Activated CD4-positive, alpha-beta memory T cell treated with anti-CD3 and anti-CD28 coated beads for 36 hours (primary cell): ENCODE measurements around the gene BRMS1L. TPM values are rescaled to one million over a fixed set of nuclear protein-coding genes. Genes with fewer than 3 reads are reported as not detected.
A peak's percentile ranks its signal among the peaks of the same experiment; 100 is the strongest.
"Not testable (repeated sequence)": the region's sequence is repeated elsewhere in the genome, so short reads cannot be mapped to it uniquely, and the experiment has no call there.

Source experiments
- CTCF ChIA-PET: fragments of 350-600 bp; sonication (Branson Sonifier 250); formaldehyde crosslinking; loops from one replicate; lab custom pipeline; 2021; ENCODE audit warnings: antibody characterized with exemption, inconsistent platforms; lab: Charles Lee
- POLR2A ChIA-PET: fragments of 350-600 bp; sonication (Branson Sonifier 250); formaldehyde crosslinking; loops from one replicate; lab custom pipeline; 2021; ENCODE audit warnings: antibody characterized with exemption; lab: Charles Lee
- DNase-seq: peaks from one replicate; pipeline ENCODE4 v3.0.0-alpha.2; 2020
- H3K27ac Mint-ChIP-seq: one replicate; pipeline ENCODE4 v1.8.0; 2021; ENCODE audit warnings: mixed read lengths
- H3K27me3 Mint-ChIP-seq: one replicate; pipeline ENCODE4 v1.8.0; 2021; ENCODE audit warnings: mixed read lengths
- H3K36me3 Mint-ChIP-seq: one replicate; pipeline ENCODE4 v1.8.0; 2021; ENCODE audit warnings: mixed read lengths
- H3K4me1 Mint-ChIP-seq: one replicate; pipeline ENCODE4 v1.8.0; 2021; ENCODE audit warnings: low read depth, mixed read lengths
- H3K4me3 Mint-ChIP-seq: one replicate; pipeline ENCODE4 v1.8.0; 2021; ENCODE audit warnings: mild to moderate bottlenecking, mixed read lengths
- H3K9me3 Mint-ChIP-seq: one replicate; pipeline ENCODE4 v1.8.0; 2021; ENCODE audit warnings: mixed read lengths
- intact Hi-C: fragments of 100-400 bp; cut with micrococcal nuclease; formaldehyde crosslinking; loops from one replicate; pipeline ENCODE4 v1.15.1; 2023
- total RNA-seq, 2 experiments: library from RNA; stranded (reverse); gene quantifications; one replicate each; pipeline ENCODE4 v1.2.3, GENCODE V29; 2021

BRMS1L gene
- total RNA-seq, 2 experiments from 2014 or later, result 5.6 to 6.1 TPM

- no peaks in the 10 kb centered on the region for H3K9me3 Mint-ChIP-seq
- H3K27ac Mint-ChIP-seq, result peak overlapping the region; percentile 91
- H3K4me1 Mint-ChIP-seq, result peaks cover 20% of the 10 kb centered on the region
- peak overlapping the region; percentile 99 for H3K4me3 Mint-ChIP-seq
- POLR2A ChIA-PET, result interaction anchor here (1.5 to 1.9 kb wide), 2 partner anchors 11 to 18 kb away, joined by 5 to 6 read pairs; partner anchors contain the start of gene BRMS1L
- no peaks in the 10 kb centered on the region for H3K27me3 Mint-ChIP-seq
- H3K36me3 Mint-ChIP-seq, result peaks cover 2% of the 10 kb centered on the region
- CTCF ChIA-PET, result interaction anchor here (1.7 kb wide), 1 partner anchor 12 kb away, joined by 4 read pairs; no protein-coding TSS in a partner anchor
- intact Hi-C loops, result loop anchor here (2.0 to 5.0 kb wide), 8 partner anchors 21 to 514 kb away; partner anchors contain the start of genes INSM2 and MBIP
- DNase-seq, result peak; percentile 48
These were observed 18.0 kb upstream of the BRMS1L start for GRCh38 chr14:35808076-35808637.

DNA sequence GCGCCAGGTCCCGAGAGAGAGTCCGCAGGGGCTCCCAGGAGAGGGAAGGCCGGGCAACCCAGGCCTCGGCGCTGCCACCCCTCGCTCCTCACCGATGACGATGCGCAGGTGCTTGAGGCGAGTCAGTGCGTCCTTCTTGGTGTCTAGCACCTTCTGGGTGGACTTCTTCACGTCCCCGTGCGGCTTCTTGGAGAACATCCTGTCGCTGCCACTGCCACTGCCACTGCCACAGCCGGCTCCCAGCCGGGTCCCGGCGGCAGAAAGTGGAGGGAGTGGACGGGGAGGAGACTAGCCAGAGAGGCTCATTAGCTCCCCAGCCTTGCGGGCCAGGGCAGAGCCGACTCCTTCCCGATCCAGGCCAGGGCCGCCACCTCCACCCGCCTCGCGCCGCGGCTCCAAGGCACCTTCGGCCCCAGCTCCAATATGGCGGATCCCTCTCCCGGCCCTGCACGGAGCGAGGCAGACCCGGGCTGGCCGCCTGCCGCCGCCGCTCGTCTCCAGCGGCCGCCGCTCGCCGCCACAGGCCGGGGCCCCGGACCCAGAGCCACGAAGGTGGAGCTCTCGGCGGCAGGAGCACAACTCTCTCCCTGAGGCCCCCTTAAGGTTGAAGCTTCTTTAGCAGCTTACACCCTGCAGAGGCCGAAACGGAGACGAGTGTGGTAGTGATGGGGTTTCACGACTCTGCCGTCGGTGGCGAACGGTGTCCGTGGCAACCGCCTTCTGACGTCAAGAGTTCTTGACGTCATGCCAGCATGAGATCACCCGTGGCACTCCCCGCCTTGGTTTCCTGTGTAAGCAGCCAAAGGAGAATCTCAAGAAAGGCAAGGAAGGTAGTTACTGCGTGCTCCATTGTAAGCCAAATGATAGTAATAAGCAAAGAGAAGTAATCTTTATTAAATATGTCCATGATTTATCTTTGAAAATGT lies 17.2 kb upstream of the BRMS1L start, which contains the start of gene RALGAPA1:
Gene RALGAPA1, minus strand, starts transcription at position 658 of the 926 bp plus-strand sequence. Its CDS starts 460 bp downstream, at position 198.
- H3K4me3 Mint-ChIP-seq, result peak within 1 kb of the TSS; percentile 99
- H3K9me3 Mint-ChIP-seq, H3K36me3 Mint-ChIP-seq, H3K27me3 Mint-ChIP-seq: not testable (repeated sequence)
- ChIA-PET CTCF (interaction anchor here (0.7 to 2.1 kb wide), 7 partner anchors 9 to 370 kb away, joined by 3 to 15 read pairs (median 4); partner anchors contain the start of gene BRMS1L), POLR2A (interaction anchor here (1.5 kb wide), 1 partner anchor 18 kb away, joined by 5 read pairs; the partner anchor contains the start of gene BRMS1L)
- H3K27ac Mint-ChIP-seq, result peak within 1 kb of the TSS; percentile 91
- intact Hi-C loops, result loop anchor here (1.0 to 5.0 kb wide), 9 partner anchors 17 to 513 kb away; partner anchors contain the start of genes BRMS1L, INSM2 and MBIP
- H3K4me1 Mint-ChIP-seq, result peaks cover 20% of the 10 kb centered on the region
- DNase-seq, result peak; percentile 95

- Mint-ChIP-seq H3K27me3 (no peaks in the 10 kb centered on the region), H3K36me3 (peaks cover 2% of the 10 kb centered on the region), H3K4me3 (peak overlapping the region; percentile 99), H3K9me3 (no peaks in the 10 kb centered on the region), H3K4me1 (peaks cover 20% of the 10 kb centered on the region), H3K27ac (peak overlapping the region; percentile 73)
- intact Hi-C loops, result loop anchor here (1.0 to 5.0 kb wide), 9 partner anchors 17 to 513 kb away; partner anchors contain the start of genes BRMS1L, INSM2 and MBIP
- DNase-seq, result no peak
- POLR2A ChIA-PET, result interaction anchor here (1.5 kb wide), 1 partner anchor 17 kb away, joined by 5 read pairs; the partner anchor contains the start of gene BRMS1L
- CTCF ChIA-PET, result interaction anchor here (1.0 to 2.1 kb wide), 5 partner anchors 8 to 22 kb away, joined by 3 to 15 read pairs (median 4); partner anchors contain the start of gene BRMS1L
These were observed 16.5 kb upstream of the BRMS1L start for GRCh38 chr14:35809597-35809996.

GRCh38 chr14:35810963-35811362 lies 15.2 kb upstream of the BRMS1L start:
- H3K27me3 Mint-ChIP-seq, result no peaks in the 10 kb centered on the region
- POLR2A ChIA-PET, result no interaction called here
- intact Hi-C loops, result no loop called here
- DNase-seq, result no peak
- H3K4me3 Mint-ChIP-seq, result no peak overlapping the region
- CTCF ChIA-PET, result no interaction called here
- peaks cover 2% of the 10 kb centered on the region for H3K36me3 Mint-ChIP-seq
- H3K27ac Mint-ChIP-seq, result no peak overlapping the region
- H3K9me3 Mint-ChIP-seq, result no peaks in the 10 kb centered on the region
- H3K4me1 Mint-ChIP-seq, result peaks cover 20% of the 10 kb centered on the region

- no peaks in the 10 kb centered on the region for H3K9me3 Mint-ChIP-seq
- POLR2A ChIA-PET, result interaction anchor here (0.6 to 0.7 kb wide), 2 partner anchors 64 to 1181 kb away, joined by 3 to 4 read pairs; no protein-coding TSS in a partner anchor
These were observed 11.7 kb upstream of the BRMS1L start for GRCh38 chr14:35814371-35815005.

GRCh38 chr14:35818346-35819115 lies 7.6 kb upstream of the BRMS1L start:
- no peak overlapping the region for H3K27ac Mint-ChIP-seq
- no peaks in the 10 kb centered on the region for H3K36me3 Mint-ChIP-seq
- intact Hi-C loops, result no loop called here
- H3K27me3 Mint-ChIP-seq, result no peaks in the 10 kb centered on the region
- ChIA-PET POLR2A (no interaction called here), CTCF (interaction anchor here (0.6 to 3.4 kb wide), 17 partner anchors 8 to 401 kb away, joined by 3 to 22 read pairs (median 4); partner anchors contain the start of genes BRMS1L and RALGAPA1)
- DNase-seq, result peak; percentile 23
- H3K9me3 Mint-ChIP-seq, result no peaks in the 10 kb centered on the region
- H3K4me1 Mint-ChIP-seq, result no peaks in the 10 kb centered on the region
- H3K4me3 Mint-ChIP-seq, result no peak overlapping the region

More at GRCh38 chr14:35814371-35815005, 11.7 kb upstream of the BRMS1L start:
- no peaks in the 10 kb centered on the region for H3K36me3 Mint-ChIP-seq
- H3K27ac Mint-ChIP-seq, result no peak overlapping the region
- no peak overlapping the region for H3K4me3 Mint-ChIP-seq
- no peaks in the 10 kb centered on the region for H3K27me3 Mint-ChIP-seq
- CTCF ChIA-PET, result interaction anchor here (0.6 to 2.9 kb wide), 21 partner anchors 7 to 1291 kb away, joined by 3 to 10 read pairs (median 4); partner anchors contain the start of gene BRMS1L
- no peaks in the 10 kb centered on the region for H3K4me1 Mint-ChIP-seq
- intact Hi-C loops, result loop anchor here (1.0 kb wide), 1 partner anchor 12 kb away; the partner anchor contains the start of gene BRMS1L
- DNase-seq, result peak; percentile 83

DNA sequence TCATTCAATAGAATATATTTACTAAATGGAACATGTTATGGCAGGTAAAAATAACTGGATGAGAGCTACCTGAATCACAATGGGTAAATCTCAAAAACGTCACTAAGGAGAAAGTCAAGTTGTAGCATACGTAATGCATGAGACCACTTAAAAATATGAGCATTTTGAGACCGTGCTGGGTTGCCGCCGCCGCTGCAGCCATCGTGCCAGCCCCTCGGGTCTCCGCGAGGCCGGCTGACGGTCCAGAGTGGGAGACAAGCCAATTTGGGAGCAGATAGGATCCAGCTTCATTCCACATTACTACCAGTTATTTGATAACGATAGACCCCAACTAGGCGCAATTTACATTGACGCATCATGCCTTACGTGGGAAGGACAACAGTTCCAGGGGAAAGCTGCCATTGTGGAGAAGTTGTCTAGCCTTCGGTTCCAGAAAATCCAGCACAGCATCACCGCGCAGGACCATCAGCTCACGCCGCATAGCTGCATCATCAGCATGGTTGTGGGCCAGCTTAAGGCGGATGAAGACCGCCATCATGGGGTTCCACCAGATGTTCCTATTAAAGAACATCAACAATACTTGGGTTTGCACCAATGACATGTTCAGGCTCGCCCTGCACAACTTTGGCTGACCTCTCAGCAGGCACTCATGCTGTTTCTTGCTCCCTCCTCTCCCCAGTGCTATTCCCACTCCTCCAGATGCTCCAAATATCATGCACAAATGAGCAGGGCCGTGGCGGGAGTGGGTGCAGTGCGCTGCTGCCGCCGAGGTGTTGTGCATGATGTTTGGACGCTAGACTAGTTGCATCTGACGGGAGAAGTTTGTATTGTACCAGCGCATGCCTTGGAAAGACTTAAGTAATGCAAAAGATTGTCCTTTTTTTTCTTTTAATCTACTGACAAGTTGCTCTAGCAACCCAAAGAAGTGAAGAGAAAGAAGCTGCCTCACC lies 6.3 kb upstream of the BRMS1L start:
- ChIA-PET CTCF (interaction anchor here (1.0 kb wide), 1 partner anchor 12 kb away, joined by 4 read pairs; no protein-coding TSS in a partner anchor), POLR2A (no interaction called here)
- Mint-ChIP-seq H3K4me3 (no peak overlapping the region), H3K27me3 (no peaks in the 10 kb centered on the region), H3K36me3 (no peaks in the 10 kb centered on the region), H3K9me3 (no peaks in the 10 kb centered on the region), H3K27ac (no peak overlapping the region), H3K4me1 (no peaks in the 10 kb centered on the region)
- intact Hi-C loops, result no loop called here
- DNase-seq, result no peak

DNA sequence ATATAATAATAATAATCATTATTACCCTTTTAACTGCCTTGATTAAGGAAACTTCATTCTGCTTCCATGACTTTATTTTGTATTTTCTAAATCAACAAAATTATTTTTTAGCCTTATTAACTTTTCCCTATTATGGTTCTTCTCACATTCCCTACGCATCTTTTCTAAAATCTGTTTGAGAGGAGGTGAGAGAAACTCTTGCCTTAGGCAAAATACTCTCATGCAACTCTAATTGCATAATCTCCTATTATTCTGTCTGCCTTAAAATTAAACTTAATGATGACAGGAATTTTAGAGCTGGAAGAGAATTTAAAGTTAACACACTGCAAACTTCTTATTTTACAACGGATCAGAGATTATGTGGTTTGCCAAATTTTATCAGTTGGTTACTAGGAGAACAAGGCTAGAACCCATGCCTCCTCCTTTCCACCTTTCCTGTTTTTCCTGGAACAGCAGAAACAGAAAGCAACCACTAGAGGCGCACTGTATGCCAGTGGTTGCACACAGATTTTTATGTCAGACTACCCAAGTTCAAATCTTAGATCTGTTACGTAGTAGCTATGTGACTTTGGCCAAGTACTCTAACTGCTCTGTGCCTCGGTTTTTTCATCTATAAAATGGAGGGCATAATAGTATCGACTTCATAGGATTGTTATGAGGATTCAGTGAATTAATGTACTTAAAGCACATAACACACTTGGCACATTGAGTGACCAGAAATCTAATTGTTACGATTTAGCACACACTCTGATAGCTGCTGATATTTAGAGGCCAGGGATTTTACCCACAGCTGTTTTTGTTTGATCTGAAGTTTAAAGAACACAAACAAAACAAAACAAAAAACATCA lies 4.3 kb upstream of the BRMS1L start:
- H3K27me3 Mint-ChIP-seq, result no peaks in the 10 kb centered on the region
- POLR2A ChIA-PET, result no interaction called here
- H3K4me3 Mint-ChIP-seq, result no peak overlapping the region
- DNase-seq, result no peak
- no peaks in the 10 kb centered on the region for H3K36me3 Mint-ChIP-seq
- peaks cover 3% of the 10 kb centered on the region for H3K4me1 Mint-ChIP-seq
- intact Hi-C loops, result no loop called here
- no peaks in the 10 kb centered on the region for H3K9me3 Mint-ChIP-seq
- H3K27ac Mint-ChIP-seq, result no peak overlapping the region
- CTCF ChIA-PET, result interaction anchor here (0.8 to 2.1 kb wide), 9 partner anchors 9 to 290 kb away, joined by 3 to 10 read pairs (median 3); partner anchors contain the start of gene RALGAPA1

DNA sequence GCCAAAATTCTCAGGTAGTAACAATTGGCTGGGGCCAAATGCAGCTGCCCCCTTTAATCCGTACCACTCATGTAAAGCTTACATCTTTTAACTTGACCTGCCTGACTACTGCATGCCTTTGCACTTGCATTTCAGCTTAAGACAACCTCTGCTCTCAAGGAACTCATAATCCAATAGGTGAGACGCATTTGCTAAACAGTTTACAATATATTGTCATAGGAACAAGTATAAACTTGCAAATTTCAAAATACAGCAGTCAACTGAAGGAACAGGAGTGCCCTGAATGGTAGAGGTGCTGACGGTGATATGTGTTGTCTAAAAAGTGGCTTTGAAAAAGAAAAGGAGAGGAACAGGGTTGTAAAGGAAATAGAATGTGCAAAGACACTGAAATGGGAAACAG lies 3.6 kb upstream of the BRMS1L start:
- no peaks in the 10 kb centered on the region for H3K27me3 Mint-ChIP-seq
- POLR2A ChIA-PET, result no interaction called here
- DNase-seq, result no peak
- intact Hi-C loops, result no loop called here
- H3K4me3 Mint-ChIP-seq, result no peak overlapping the region
- H3K27ac Mint-ChIP-seq, result no peak overlapping the region
- H3K4me1 Mint-ChIP-seq, result peaks cover 10% of the 10 kb centered on the region
- CTCF ChIA-PET, result interaction anchor here (0.7 to 2.1 kb wide), 9 partner anchors 8 to 291 kb away, joined by 3 to 10 read pairs (median 3); partner anchors contain the start of gene RALGAPA1
- H3K36me3 Mint-ChIP-seq, result no peaks in the 10 kb centered on the region
- H3K9me3 Mint-ChIP-seq, result no peaks in the 10 kb centered on the region
